HG02588 (cell line): ENCODE results near the gene ASB3.
"Not testable (repeated sequence)": the region's sequence is repeated elsewhere in the genome, so short reads cannot be mapped to it uniquely, and the experiment has no call there.

Experiments used
- ATAC-seq: cut with Tn5 transposase; IDR thresholded peaks from one replicate; pipeline ENCODE4 v1.9.1; 2021; ENCODE audit warnings: mild to moderate bottlenecking, moderate library complexity; ENCODE audit not compliant: unreplicated experiment

Gene ASB3

GRCh38 chr2:53658474-53658873 lies 128.3 kb downstream of the ASB3 start:
- ATAC-seq = not testable (repeated sequence)

- no peak for ATAC-seq
These were observed 131.5 kb downstream of the ASB3 start for GRCh38 chr2:53655256-53655655.

- ATAC-seq = no peak
These were observed 132.4 kb downstream of the ASB3 start for GRCh38 chr2:53654396-53654795.

- ATAC-seq = no peak
These were observed 134.6 kb downstream of the ASB3 start for GRCh38 chr2:53652131-53652530.

- no peak for ATAC-seq
These were observed 140.0 kb downstream of the ASB3 start for GRCh38 chr2:53646788-53647187.

GRCh38 chr2:53641290-53641689 lies 145.5 kb downstream of the ASB3 start:
- no peak for ATAC-seq

- no peak for ATAC-seq
These were observed 146.3 kb downstream of the ASB3 start for GRCh38 chr2:53640466-53640865.

GRCh38 chr2:53636596-53636995 lies 150.2 kb downstream of the ASB3 start:
- ATAC-seq = no peak

- ATAC-seq = no peak
These were observed 150.6 kb downstream of the ASB3 start for GRCh38 chr2:53636109-53636508.

- no peak for ATAC-seq
These were observed 151.1 kb downstream of the ASB3 start for GRCh38 chr2:53635694-53636093.

- no peak for ATAC-seq
These were observed 153.3 kb downstream of the ASB3 start for GRCh38 chr2:53633441-53633840.

GRCh38 chr2:53632714-53633113 lies 154.0 kb downstream of the ASB3 start:
- ATAC-seq = no peak

GRCh38 chr2:53632126-53632460 lies 154.7 kb downstream of the ASB3 start:
- ATAC-seq = no peak

GRCh38 chr2:53631313-53632125 lies 155.2 kb downstream of the ASB3 start:
- no peak for ATAC-seq

GRCh38 chr2:53630026-53630606 lies 156.6 kb downstream of the ASB3 start:
- no peak for ATAC-seq

- ATAC-seq = no peak
These were observed 157.3 kb downstream of the ASB3 start for GRCh38 chr2:53629501-53629900.

GRCh38 chr2:53629001-53629400 lies 157.8 kb downstream of the ASB3 start:
- no peak for ATAC-seq

GRCh38 chr2:53622141-53622540 lies 164.6 kb downstream of the ASB3 start:
- ATAC-seq = no peak

- ATAC-seq = no peak
These were observed 165.8 kb downstream of the ASB3 start for GRCh38 chr2:53620981-53621380.
